ENCODE measurements around the gene FLCN.

DNA sequence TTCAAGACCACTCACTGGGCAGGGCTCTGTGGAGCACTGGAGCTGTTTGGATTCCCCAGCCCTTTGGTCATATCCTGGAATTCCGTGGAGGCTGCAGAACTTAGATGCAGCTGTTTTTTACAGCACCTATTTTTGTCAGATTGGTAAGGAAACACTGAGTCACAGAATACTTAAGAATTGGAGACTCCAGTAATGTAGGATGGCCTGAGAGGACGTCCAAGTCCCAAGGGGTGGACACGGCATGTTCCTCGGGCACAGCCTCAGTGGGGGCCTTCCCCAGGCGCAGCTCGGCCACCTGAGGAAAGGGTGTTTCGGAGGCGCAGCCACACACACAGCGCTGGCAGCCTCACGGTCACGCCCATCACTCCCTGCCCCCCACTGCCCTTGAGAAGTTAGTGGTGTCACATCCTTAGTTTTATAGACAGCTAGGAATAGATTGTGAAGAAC lies 45.6 kb downstream of the FLCN start:
- TF ChIP-seq POLR2A (IDR thresholded peaks at IDR 0.05): no peak
- TF ChIP-seq, protein P1, sequence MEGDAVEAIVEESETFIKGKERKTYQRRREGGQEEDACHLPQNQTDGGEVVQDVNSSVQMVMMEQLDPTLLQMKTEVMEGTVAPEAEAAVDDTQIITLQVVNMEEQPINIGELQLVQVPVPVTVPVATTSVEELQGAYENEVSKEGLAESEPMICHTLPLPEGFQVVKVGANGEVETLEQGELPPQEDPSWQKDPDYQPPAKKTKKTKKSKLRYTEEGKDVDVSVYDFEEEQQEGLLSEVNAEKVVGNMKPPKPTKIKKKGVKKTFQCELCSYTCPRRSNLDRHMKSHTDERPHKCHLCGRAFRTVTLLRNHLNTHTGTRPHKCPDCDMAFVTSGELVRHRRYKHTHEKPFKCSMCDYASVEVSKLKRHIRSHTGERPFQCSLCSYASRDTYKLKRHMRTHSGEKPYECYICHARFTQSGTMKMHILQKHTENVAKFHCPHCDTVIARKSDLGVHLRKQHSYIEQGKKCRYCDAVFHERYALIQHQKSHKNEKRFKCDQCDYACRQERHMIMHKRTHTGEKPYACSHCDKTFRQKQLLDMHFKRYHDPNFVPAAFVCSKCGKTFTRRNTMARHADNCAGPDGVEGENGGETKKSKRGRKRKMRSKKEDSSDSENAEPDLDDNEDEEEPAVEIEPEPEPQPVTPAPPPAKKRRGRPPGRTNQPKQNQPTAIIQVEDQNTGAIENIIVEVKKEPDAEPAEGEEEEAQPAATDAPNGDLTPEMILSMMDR (IDR thresholded peaks at IDR 0.05): no peak

Measured in lower leg skin (tissue), 3 donors.